ENCODE results near the gene HACL1.

Gene HACL1

GRCh38 chr3:15601399-15602145 is at the start of gene HACL1, which contains the start of gene BTD:
HACL1 (minus strand) TSS chr3:15601569; CDS start chr3:15601463, 106 bp downstream.
BTD (plus strand) TSS chr3:15601745; CDS start chr3:15635440, 33,695 bp downstream.
- peak within 1 kb of the TSS; percentile 90 for H3K4me3 ChIP-seq (ENCODE audit: low read depth, low read length)

- H3K4me3 ChIP-seq (ENCODE audit: low read depth, low read length): no peak overlapping the region
Measured at GRCh38 chr3:15649858-15650257, 48.5 kb upstream of the HACL1 start.

DNA sequence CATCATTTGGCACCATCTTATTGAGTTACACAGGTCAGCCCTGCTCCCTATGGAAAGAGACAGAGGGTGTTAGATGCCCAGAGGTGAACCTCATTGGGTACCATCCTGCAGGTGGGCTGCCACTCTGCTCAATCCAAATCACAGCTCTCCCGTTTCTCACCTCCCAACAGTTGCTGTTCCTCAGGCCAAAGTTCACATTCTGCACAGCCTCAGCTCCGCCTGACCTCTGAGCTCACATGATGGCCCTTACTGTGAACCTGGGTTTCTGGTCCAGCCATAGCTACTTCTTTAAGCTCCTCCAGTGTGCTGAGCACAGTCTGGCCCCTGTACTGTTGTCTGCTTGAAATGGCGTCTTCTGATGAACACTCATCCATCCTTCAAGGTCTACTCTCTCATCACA is 48.0 kb upstream of the HACL1 start:
- no peak overlapping the region for H3K4me3 ChIP-seq (ENCODE audit: low read depth, low read length)

DNA sequence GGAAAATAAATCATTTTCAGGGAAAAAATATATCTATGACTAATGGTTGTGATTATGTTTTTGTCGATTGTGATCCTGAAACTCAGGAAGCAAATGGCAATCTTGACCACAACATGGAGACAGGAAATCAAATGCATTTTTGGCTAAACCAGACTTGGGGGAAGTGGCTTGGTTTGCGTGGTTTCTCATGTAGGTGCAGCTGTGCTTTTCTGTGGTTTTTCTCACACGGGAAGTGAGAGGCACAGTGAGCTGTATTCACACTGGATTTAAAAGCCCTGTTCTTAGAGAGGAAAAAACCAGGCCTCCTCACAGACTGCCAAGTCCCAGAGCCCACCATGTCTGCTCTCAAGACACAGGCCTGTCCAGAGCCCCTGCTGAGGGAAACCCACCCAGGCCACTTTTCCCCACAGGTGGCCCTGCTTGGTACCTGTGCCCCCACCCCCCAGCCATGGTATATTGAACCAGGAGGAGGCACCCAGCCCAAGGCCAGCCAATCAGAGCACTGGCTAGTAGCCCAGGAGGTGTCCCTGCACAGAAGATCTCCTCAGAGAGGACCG is 46.3 kb upstream of the HACL1 start:
- H3K4me3 ChIP-seq (ENCODE audit: low read depth, low read length): no peak overlapping the region

DNA sequence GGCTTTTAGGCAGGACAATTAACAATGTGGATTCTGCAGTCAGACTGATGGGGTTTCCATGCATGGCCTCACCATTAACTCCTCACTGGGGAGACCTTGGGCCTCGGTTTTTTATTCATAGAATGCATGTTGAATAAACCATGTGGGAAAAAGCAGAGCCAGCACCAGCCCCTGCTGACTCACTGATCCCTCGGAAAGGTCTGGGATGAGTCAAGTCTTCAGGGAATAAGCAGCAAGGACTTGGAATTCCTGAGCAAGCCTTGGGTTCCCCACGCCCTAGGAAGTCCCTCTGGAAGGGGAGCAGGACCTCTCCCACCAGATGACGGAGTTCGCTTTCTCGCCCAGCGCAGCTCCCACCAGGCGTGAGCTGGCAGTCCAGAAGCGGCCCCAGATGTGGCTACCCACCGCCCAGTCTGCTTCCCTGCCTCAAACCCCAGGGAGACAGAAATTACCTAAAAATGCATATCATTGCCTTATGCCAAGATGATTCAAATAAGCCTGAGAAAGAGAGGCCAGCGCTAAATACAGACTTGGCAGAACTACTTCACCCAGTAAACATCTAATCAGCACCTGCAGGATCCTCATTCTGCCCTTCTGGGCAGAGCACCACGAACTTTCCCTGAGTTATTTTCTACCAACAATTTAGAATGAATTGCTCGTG is 45.6 kb upstream of the HACL1 start:
- H3K4me3 ChIP-seq (ENCODE audit: low read depth, low read length): no peak overlapping the region

DNA sequence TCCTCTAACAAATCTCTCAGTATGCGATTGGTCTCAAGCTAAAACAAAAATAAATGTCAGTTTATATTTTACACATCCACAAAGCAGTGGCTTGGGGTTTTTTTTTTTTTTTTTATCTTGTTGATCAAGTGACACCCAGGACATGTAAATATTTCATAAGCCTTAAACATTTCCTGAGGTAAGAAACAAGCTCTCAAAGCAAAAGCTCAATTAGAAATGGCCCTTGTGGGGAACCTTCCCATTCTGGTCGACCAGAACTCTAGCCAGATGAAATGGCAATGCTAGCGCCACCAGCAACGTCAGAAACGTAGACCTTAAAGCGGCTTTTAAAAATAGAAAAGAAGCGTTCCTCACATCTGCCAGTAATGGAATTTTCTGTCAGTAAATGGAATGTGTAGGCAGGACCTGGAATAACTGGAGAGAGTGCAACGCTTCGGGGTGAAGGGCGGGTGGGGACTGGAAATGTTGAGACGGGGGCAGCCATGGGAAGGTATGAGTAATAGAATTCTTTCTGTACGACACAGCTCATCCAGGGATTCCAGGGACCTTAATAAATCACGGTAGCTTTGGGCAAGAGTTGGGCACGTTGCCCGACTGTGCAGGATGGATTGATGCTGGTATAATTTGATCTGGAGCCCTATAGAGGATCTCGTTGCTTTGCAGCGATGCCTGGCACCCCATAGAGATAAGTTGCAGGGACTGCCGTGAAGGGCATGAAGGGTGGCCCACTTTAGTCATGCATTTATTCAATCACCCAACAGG is 44.6 kb upstream of the HACL1 start:
- no peak overlapping the region for H3K4me3 ChIP-seq (ENCODE audit: low read depth, low read length)

DNA sequence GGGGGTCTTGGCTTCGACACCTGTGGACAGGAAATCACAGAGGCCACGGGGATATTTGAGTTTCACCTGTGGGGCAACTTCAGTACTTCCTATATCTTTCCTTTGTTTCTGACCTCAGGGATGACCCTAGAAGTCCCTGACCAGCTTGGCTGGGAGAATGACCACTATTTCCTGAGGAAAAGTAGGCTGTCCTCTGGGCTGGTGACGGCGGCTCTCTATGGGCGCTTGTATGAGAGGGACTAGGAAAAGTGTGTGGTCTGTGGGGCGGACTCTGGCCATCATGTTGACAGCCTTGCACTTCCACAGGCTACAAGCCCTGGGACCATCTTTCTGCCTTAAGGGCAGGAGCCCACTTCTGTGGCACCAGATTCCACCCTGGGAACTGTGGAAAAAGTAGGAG is 43.9 kb upstream of the HACL1 start:
- no peak overlapping the region for H3K4me3 ChIP-seq (ENCODE audit: low read depth, low read length)

DNA sequence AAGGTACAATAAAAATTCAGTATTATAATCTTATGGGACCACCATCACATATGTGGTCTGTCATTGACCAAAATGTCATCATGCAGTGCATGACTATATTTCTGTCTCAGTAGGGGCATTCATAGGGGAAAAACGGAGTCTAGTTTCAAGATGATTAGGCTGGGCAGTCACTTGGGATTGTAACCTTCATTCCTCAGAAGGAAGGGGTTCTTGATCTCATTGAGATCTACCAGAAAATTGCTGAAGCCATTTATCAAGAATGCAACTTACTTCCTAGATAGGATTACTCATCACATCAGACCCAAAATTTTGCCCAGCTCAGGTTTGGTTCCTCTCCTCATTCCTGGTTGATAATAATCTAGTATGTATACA is 37.5 kb upstream of the HACL1 start:
- no peak overlapping the region for H3K4me3 ChIP-seq (ENCODE audit: low read depth, low read length)

GRCh38 chr3:15638193-15638890 is 37.0 kb upstream of the HACL1 start:
- no peak overlapping the region for H3K4me3 ChIP-seq (ENCODE audit: low read depth, low read length)

- H3K4me3 ChIP-seq (ENCODE audit: low read depth, low read length): no peak overlapping the region
Measured at GRCh38 chr3:15637131-15637951, 36.0 kb upstream of the HACL1 start.

DNA sequence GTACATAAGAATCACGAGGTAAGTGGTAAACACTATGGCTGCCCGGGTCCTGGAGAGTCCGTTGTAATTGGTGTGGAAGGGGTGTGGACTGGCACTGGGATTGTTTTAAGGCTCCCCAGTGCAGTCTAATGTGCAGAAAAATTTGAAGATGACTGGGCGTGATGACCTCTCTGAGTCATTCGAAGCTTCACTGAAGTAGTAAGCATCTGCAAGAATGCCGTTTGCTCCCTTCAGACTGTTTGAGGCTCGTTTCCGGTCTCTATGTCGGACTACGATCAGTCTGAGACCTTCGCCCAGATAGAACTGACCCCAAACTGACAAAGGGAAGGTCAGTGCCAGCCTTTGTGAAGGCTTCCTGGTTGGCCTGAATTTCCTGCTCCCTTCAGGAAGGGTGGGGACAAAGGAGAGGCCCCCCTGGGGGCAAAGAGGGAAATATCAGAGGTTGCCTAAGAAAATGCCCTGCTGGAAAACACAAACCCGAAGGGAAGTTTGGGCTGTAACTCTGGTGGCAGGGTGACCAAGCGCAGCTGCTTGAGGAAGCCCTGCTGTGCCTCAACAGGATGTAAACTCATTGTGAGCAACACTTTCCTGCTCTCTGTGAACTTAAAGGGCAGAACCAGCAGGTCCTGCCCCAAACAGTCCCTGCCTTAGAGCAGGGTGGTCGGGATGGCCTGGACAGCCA is 34.8 kb upstream of the HACL1 start:
- H3K4me3 ChIP-seq (ENCODE audit: low read depth, low read length): no peak overlapping the region

GRCh38 chr3:15635121-15635661 is 33.8 kb upstream of the HACL1 start:
- H3K4me3 ChIP-seq (ENCODE audit: low read depth, low read length): no peak overlapping the region

- H3K4me3 ChIP-seq (ENCODE audit: low read depth, low read length): no peak overlapping the region
Measured at GRCh38 chr3:15634671-15635070, 33.3 kb upstream of the HACL1 start.

DNA sequence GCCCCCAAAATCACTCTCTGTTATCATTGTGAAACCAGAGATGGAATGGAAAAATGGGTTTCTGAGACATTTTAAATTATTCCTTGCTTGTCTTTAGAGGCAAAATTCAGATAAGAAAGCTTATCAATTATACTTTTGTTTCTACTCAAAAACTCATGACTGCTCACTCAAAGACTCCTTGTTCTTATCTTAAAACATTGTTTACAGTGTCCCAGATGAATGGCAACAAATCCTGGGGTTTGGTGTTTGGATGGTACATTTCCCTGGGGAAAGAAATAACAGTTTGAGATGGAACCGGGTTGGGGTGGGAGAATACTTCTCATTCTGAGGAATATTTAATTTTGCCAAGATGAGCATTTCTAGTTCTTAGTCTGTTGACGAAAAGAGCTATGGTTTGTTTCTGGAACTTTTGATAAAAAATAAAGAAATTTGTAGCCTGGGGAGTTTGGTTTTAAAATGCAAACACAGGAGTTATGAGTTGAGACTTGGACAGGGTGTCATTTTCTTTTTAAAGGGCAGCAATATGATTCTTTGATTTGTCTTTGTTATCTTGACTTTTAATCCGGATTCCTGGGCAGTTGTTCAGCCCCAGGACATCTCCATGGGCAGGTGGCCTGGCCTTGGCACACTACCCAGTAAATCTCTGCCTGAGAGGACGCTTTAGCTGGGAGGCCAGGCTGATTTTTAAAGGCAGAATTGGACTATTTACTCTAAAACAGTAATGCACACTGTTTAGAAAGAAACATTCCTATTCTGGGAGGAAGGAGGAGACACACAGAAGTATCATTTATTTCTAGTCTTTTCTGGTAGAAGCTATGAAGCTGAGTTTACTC is 32.6 kb upstream of the HACL1 start:
- no peak overlapping the region for H3K4me3 ChIP-seq (ENCODE audit: low read depth, low read length)

DNA sequence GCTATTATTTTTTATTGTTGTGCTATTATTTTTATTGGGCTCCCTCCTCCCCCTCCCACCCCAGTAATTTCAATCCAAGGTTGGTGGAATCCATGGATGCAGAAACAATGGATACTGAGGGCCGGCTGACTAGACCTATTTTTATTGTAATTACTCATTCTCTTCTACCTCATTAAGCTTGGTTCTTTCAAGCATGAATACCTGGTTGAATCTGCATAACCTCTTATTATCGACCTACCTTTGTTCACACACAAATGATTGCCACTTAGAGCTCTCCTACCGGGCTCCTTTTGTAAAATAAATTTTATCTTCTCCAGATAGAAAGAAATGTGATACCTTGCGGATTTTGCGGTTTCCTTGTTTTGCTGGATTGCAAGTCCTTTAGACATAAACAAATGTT is 31.8 kb upstream of the HACL1 start:
- H3K4me3 ChIP-seq (ENCODE audit: low read depth, low read length): no peak overlapping the region

DNA sequence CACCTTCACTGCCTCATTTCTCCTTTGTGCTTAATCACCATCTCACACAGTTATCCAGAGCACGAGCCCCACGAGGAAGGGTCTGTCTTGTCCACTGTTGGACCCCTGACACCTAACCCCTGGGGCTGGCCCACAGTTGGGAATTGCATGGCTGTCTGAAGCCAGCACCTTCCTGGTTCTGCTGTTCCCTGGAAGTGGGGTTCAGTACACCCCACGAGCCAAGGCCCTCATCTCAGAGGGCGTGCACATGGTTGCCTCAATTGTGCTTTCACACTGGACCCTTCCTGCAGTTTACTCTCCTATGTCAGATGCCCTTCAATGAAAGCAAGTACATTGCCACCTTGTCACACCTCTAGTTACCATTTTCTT is 30.8 kb upstream of the HACL1 start:
- no peak overlapping the region for H3K4me3 ChIP-seq (ENCODE audit: low read depth, low read length)

DNA sequence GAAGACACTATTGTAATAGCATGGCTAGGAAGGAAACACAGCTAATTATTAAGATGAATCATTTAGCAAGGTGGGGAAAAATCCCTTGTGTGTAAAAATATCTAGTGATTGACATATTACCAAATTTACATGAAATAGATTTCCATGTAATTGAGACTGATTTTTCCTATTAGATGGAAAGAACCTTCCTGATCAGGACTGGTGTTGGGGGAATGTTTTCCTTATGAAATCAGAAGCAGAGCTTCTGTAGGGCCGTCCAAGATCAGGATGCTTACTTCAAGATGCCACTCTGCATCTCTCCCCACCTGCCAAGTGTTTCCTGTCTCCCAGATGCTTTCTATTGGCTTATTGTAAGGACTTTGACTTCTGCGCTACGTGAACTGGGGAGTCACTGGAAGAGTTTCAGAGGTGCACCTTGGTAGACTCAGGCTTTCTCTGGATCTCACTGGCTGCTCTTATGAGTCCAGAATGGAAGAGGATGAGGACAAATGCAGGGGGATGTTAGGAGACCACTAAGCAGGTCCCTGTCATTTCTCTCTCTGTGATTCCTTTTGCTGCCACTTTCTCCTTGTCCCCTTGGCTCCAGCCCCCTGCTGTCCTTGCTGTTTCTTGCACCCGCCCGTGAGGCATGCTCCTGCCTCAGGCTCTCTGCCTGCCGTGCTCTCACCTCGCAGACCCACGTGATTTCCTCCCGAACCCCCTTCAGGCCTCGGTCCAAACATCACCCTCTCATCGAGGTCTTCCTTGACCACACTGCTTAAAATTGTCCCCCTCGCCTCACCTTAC is 30.2 kb upstream of the HACL1 start:
- H3K4me3 ChIP-seq (ENCODE audit: low read depth, low read length): no peak overlapping the region
